Liver (tissue), 9 donors: Measurements from ENCODE around the gene PCDHA1. TPM values are rescaled to one million over a fixed set of nuclear protein-coding genes. Genes with fewer than 3 reads are reported as not detected.

Experiments used
- DNase-seq: peaks from one replicate; pipeline ENCODE4 v3.0.0-alpha.2; 2017; ENCODE audit warnings: low spot score
- H3K27ac ChIP-seq, 2 donors: one replicate each; pipeline ENCODE4 v1.7.0; 2013; ENCODE audit warnings: inconsistent platforms in 2 of 2, low read length in 2 of 2, control low read depth in 1 of 2, low read depth in 1 of 2, mild to moderate bottlenecking in 1 of 2
- H3K27me3 ChIP-seq, 4 donors: one replicate each; pipeline versions ENCODE4 v1.6.1 to v1.7.0; 2013; ENCODE audit warnings: low read length in 3 of 4, inconsistent platforms in 1 of 4, mild to moderate bottlenecking in 1 of 4, moderate library complexity in 1 of 4; ENCODE audit not compliant: control insufficient read depth in 4 of 4, insufficient read depth in 4 of 4
- H3K36me3 ChIP-seq, 4 donors: one replicate each; pipeline versions ENCODE4 v1.6.1 to v1.7.0; 2013; ENCODE audit warnings: low read length in 3 of 4, mild to moderate bottlenecking in 3 of 4, low read depth in 1 of 4, moderate library complexity in 1 of 4; ENCODE audit not compliant: control insufficient read depth in 4 of 4, insufficient read depth in 3 of 4
- H3K4me1 ChIP-seq, 4 donors: one replicate each; pipeline versions ENCODE4 v1.6.1 to v1.7.0; 2013; ENCODE audit warnings: low read length in 3 of 4, mild to moderate bottlenecking in 3 of 4, moderate library complexity in 1 of 4; ENCODE audit not compliant: control insufficient read depth in 4 of 4, insufficient read depth in 4 of 4
- H3K4me3 ChIP-seq, 3 donors: one replicate each; pipeline versions ENCODE4 v1.6.1 to v1.7.0; 2013; ENCODE audit warnings: low read length in 3 of 3, control low read depth in 1 of 3, low read depth in 1 of 3, mild to moderate bottlenecking in 1 of 3
- H3K9ac ChIP-seq, 2 donors: one replicate each; pipeline ENCODE4 v1.7.0; 2013; ENCODE audit warnings: low read length in 2 of 2, mild to moderate bottlenecking in 2 of 2, moderate library complexity in 2 of 2, control low read depth in 1 of 2, low read depth in 1 of 2
- H3K9me3 ChIP-seq, 4 donors: one replicate each; pipeline versions ENCODE4 v1.6.1 to v1.7.0; 2013; ENCODE audit warnings: low read length in 3 of 4; ENCODE audit not compliant: control insufficient read depth in 4 of 4
- EGR1 ChIP-seq, 2 donors: IDR thresholded peaks; 2 replicates each; pipeline ENCODE4 v1.6.1; 2016 to 2018; ENCODE audit warnings: antibody characterized with exemption in 2 of 2, low read depth in 2 of 2
- FOXA1 ChIP-seq: IDR thresholded peaks from 2 replicates; pipeline ENCODE4 v1.6.1; 2016; ENCODE audit warnings: antibody characterized with exemption
- FOXA2 ChIP-seq: IDR thresholded peaks from 2 replicates; pipeline ENCODE4 v1.6.1; 2016; ENCODE audit warnings: antibody characterized with exemption
- GABPA ChIP-seq, 2 donors: IDR thresholded peaks in 1 of 2; conservative IDR thresholded peaks in 1 of 2; 2 replicates each; pipeline ENCODE4 v1.6.1; 2016; ENCODE audit warnings: antibody characterized with exemption in 2 of 2, mild to moderate bottlenecking in 1 of 2, moderate library complexity in 1 of 2
- HNF4A ChIP-seq, 2 donors: conservative IDR thresholded peaks; 2 replicates each; pipeline ENCODE4 v1.6.1; 2016; ENCODE audit warnings: antibody characterized with exemption in 2 of 2, mild to moderate bottlenecking in 2 of 2
- HNF4G ChIP-seq: IDR thresholded peaks from 2 replicates; pipeline ENCODE4 v1.6.1; 2016; ENCODE audit warnings: antibody characterized with exemption
- JUND ChIP-seq, 2 donors: IDR thresholded peaks; 2 replicates each; pipeline ENCODE4 v1.6.1; 2016; ENCODE audit warnings: antibody characterized with exemption in 2 of 2
- MAX ChIP-seq: IDR thresholded peaks from 2 replicates; pipeline ENCODE4 v1.6.1; 2016; ENCODE audit warnings: antibody characterized with exemption
- NR2F2 ChIP-seq: IDR thresholded peaks from 2 replicates; pipeline ENCODE4 v1.6.1; 2016; ENCODE audit warnings: antibody characterized with exemption
- RAD21 ChIP-seq, 2 donors: IDR thresholded peaks; 2 replicates each; pipeline ENCODE4 v1.6.1; 2016; ENCODE audit warnings: antibody characterized with exemption in 2 of 2, mild to moderate bottlenecking in 2 of 2
- RXRA ChIP-seq, 2 donors: IDR thresholded peaks; 2 replicates each; pipeline ENCODE4 v1.6.1; 2017 to 2018; ENCODE audit warnings: antibody characterized with exemption in 2 of 2, mild to moderate bottlenecking in 1 of 2
- SP1 ChIP-seq: IDR thresholded peaks from 2 replicates; pipeline ENCODE4 v1.6.1; 2018; ENCODE audit warnings: antibody characterized with exemption, mild to moderate bottlenecking
- TAF1 ChIP-seq: conservative IDR thresholded peaks from 2 replicates; pipeline ENCODE4 v1.6.1; 2016; ENCODE audit warnings: antibody characterized with exemption, mild to moderate bottlenecking
- YY1 ChIP-seq: IDR thresholded peaks from 2 replicates; pipeline ENCODE4 v1.6.1; 2016; ENCODE audit warnings: antibody characterized with exemption, mild to moderate bottlenecking
- ZBTB33 ChIP-seq: IDR thresholded peaks from 2 replicates; pipeline ENCODE4 v1.6.1; 2016; ENCODE audit warnings: antibody characterized with exemption
- WGBS: extraction: QIAGEN DNeasy Blood & Tissue Kit; methylation state at CpG from one replicate; pipeline ENCODE4 v1.1.7; 2013; 5-methylcytosine and 5-hydroxymethylcytosine counted together
- polyA plus RNA-seq, 2 donors: library from polyadenylated mRNA; stranded (reverse) in 1 of 2; unstranded in 1 of 2; fragments of 200-250 nt in 1 of 2; fragments of >200 nt in 1 of 2; fragmentation: Nextera tagmentation in 1 of 2; extraction: Ambion mirVana in 1 of 2; gene quantifications; one replicate each; pipeline versions ENCODE4 v1.2.1 to v1.2.3, GENCODE V29; 2013 to 2015
- total RNA-seq, 2 donors: library from RNA; depleted of rRNA; stranded (reverse); fragments of >200 nt; gene quantifications; one replicate each; pipeline ENCODE4 v1.2.3, GENCODE V29; 2014
- TF ChIP-seq, protein P1 (sequence below): IDR thresholded peaks from 2 replicates; pipeline ENCODE4 v1.6.1; 2016; ENCODE audit warnings: antibody characterized with exemption
- TF ChIP-seq, protein P2 (sequence below): IDR thresholded peaks from 2 replicates; pipeline ENCODE4 v1.6.1; 2016; ENCODE audit warnings: antibody characterized with exemption, mild to moderate bottlenecking
- donor health status: healthy.
- donor health status: healthy.
- donor health status: healthy.
- donor health status: healthy.
- donor health status: healthy.

The PCDHA1 gene
- total and polyA plus RNA-seq, 4 donors: not detected

DNA sequence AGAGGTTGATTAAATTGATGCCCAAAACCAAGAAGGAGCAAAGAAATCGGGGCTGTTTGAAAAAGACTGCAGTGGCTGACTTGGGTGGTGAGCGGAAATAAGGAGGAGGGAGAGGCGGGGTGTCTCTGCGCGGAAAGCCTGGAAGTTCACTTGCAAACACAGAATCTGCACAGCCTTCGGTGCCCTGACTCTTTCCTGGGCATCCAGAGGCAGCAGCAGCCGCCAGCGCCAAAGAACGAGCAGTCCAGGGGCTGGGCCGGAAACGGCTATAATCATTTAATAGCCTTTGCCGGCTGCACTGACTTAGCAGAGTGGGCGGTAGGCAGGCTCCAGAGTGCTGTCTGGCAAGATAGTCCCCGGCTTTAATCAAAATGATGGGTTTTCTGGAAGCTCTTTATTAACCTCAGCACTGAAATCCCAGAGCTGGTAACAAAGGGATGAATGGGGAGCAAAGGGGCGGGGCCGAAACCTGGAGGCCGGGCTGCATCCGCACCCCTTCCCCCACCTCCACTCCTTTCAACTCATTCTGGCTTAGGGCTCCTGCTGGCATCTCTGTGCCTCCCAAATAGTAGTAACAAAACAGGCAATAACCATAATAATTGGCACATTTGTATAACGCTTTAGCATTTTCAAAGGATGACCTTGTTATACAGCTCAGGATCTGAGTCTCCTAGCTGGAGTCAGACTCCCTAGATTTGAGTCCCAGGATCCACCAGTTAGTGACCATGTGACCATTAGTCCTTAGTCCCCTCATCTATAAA lies 216.1 kb downstream of the PCDHA1 start:
- no peak overlapping the region for H3K4me3 ChIP-seq
- no peak overlapping the region for H3K27ac ChIP-seq
- 3% methylated on average over 19 of the region's 19 CpGs for WGBS
- peaks cover 0 to 2% (median 0%) of the 10 kb centered on the region in 4 donors for H3K27me3 ChIP-seq
- no peaks in the 10 kb centered on the region for H3K36me3 ChIP-seq
- H3K9me3 ChIP-seq: no peaks in the 10 kb centered on the region
- no peak overlapping the region for H3K9ac ChIP-seq
- no peak for DNase-seq
- no peaks in the 10 kb centered on the region for H3K4me1 ChIP-seq
- TF ChIP-seq HNF4G (no peak), ZBTB33 (no peak), NR2F2 (no peak), FOXA2 (no peak), YY1 (no peak), FOXA1 (no peak), TAF1 (no peak), MAX (no peak), RAD21 (IDR thresholded peaks at IDR 0.05) (no peak), EGR1 (IDR thresholded peaks at IDR 0.05; ENCODE audit: low read depth in 2 of 2) (no peak), HNF4A (conservative IDR thresholded peaks at IDR 0.05) (no peak), JUND (IDR thresholded peaks at IDR 0.05) (no peak), RXRA (IDR thresholded peaks at IDR 0.05) (no peak), GABPA (IDR thresholded peaks at IDR 0.05 in 1 of 2, conservative IDR thresholded peaks at IDR 0.05 in 1 of 2) (no peak), SP1 (no peak)
- TF ChIP-seq, protein P1, sequence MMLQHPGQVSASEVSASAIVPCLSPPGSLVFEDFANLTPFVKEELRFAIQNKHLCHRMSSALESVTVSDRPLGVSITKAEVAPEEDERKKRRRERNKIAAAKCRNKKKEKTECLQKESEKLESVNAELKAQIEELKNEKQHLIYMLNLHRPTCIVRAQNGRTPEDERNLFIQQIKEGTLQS: no peak
- TF ChIP-seq, protein P2, sequence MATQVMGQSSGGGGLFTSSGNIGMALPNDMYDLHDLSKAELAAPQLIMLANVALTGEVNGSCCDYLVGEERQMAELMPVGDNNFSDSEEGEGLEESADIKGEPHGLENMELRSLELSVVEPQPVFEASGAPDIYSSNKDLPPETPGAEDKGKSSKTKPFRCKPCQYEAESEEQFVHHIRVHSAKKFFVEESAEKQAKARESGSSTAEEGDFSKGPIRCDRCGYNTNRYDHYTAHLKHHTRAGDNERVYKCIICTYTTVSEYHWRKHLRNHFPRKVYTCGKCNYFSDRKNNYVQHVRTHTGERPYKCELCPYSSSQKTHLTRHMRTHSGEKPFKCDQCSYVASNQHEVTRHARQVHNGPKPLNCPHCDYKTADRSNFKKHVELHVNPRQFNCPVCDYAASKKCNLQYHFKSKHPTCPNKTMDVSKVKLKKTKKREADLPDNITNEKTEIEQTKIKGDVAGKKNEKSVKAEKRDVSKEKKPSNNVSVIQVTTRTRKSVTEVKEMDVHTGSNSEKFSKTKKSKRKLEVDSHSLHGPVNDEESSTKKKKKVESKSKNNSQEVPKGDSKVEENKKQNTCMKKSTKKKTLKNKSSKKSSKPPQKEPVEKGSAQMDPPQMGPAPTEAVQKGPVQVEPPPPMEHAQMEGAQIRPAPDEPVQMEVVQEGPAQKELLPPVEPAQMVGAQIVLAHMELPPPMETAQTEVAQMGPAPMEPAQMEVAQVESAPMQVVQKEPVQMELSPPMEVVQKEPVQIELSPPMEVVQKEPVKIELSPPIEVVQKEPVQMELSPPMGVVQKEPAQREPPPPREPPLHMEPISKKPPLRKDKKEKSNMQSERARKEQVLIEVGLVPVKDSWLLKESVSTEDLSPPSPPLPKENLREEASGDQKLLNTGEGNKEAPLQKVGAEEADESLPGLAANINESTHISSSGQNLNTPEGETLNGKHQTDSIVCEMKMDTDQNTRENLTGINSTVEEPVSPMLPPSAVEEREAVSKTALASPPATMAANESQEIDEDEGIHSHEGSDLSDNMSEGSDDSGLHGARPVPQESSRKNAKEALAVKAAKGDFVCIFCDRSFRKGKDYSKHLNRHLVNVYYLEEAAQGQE: no peak

GRCh38 chr5:141002605-141002965 lies 216.6 kb downstream of the PCDHA1 start:
- H3K27ac ChIP-seq: no peak overlapping the region
- H3K4me3 ChIP-seq: no peak overlapping the region
- no peak overlapping the region for H3K9ac ChIP-seq
- DNase-seq: no peak
- no peaks in the 10 kb centered on the region for H3K4me1 ChIP-seq
- H3K36me3 ChIP-seq: no peaks in the 10 kb centered on the region
- H3K9me3 ChIP-seq: no peaks in the 10 kb centered on the region
- 41% methylated on average over 3 of the region's 3 CpGs for WGBS
- TF ChIP-seq TAF1: no peak
- no peak for TF ChIP-seq HNF4G
- TF ChIP-seq YY1: no peak
- no peak for TF ChIP-seq GABPA (IDR thresholded peaks at IDR 0.05 in 1 of 2, conservative IDR thresholded peaks at IDR 0.05 in 1 of 2)
- TF ChIP-seq NR2F2: no peak
- TF ChIP-seq, protein P2: no peak
- TF ChIP-seq JUND (IDR thresholded peaks at IDR 0.05): no peak
- no peak for TF ChIP-seq SP1
- TF ChIP-seq FOXA2: no peak
- peaks cover 0 to 2% (median 0%) of the 10 kb centered on the region in 4 donors for H3K27me3 ChIP-seq
